ENCODE measurements around the gene TTLL7. TPM values are rescaled to one million over a fixed set of nuclear protein-coding genes. Genes with fewer than 3 reads are reported as not detected.
A peak's percentile ranks its signal among the peaks of the same experiment; 100 is the strongest.

TTLL7 gene
- total RNA-seq (3.8 and 7.8 TPM in 2 replicates), polyA plus RNA-seq (6.7 and 7.7 TPM in 2 replicates)

- Histone ChIP-seq H3K27ac (peak within 1 kb of the TSS; percentile 89), H3K27me3 (peaks cover 67% of the 10 kb centered on the region)
- DNase-seq (ENCODE audit: low read depth in 1 of 2, low spot score in 1 of 2) = peak; percentile 76 to 84
These were observed at the start of gene TTLL7 for GRCh38 chr1:83998498-83999315. Gene TTLL7 (minus strand): TSS chr1:83999132. CDS start chr1:83952211, 46,921 bp downstream.

GRCh38 chr1:84042461-84042860, 43.5 kb upstream of the TTLL7 start:
- DNase-seq (ENCODE audit: low read depth in 1 of 2, low spot score in 1 of 2) = no peak
- TF ChIP-seq CTCF (IDR thresholded peaks at IDR 0.05; ENCODE audit: low read depth, low read length) = no peak
- Histone ChIP-seq H3K36me3 (no peaks in the 10 kb centered on the region), H3K27ac (no peak overlapping the region), H3K9me3 (ENCODE audit: low read depth) (no peaks in the 10 kb centered on the region), H3K4me1 (ENCODE audit: low read depth) (no peaks in the 10 kb centered on the region), H3K27me3 (no peaks in the 10 kb centered on the region), H3K4me3 (no peak overlapping the region)

More at GRCh38 chr1:83998498-83999315, at the start of gene TTLL7:
- H3K4me3 ChIP-seq = peak within 1 kb of the TSS; percentile 84
- H3K9me3 ChIP-seq (ENCODE audit: low read depth) = no peaks in the 10 kb centered on the region
- TF ChIP-seq CTCF (IDR thresholded peaks at IDR 0.05; ENCODE audit: low read depth, low read length) = no peak
- no peaks in the 10 kb centered on the region for H3K4me1 ChIP-seq (ENCODE audit: low read depth)
- H3K36me3 ChIP-seq = no peaks in the 10 kb centered on the region

- Histone ChIP-seq H3K9me3 (ENCODE audit: low read depth) (no peaks in the 10 kb centered on the region), H3K27me3 (no peaks in the 10 kb centered on the region), H3K4me3 (no peak overlapping the region), H3K4me1 (ENCODE audit: low read depth) (no peaks in the 10 kb centered on the region), H3K27ac (no peak overlapping the region), H3K36me3 (no peaks in the 10 kb centered on the region)
- DNase-seq (ENCODE audit: low read depth in 1 of 2, low spot score in 1 of 2) = no peak
- no peak for TF ChIP-seq CTCF (IDR thresholded peaks at IDR 0.05; ENCODE audit: low read depth, low read length)
These were observed 39.1 kb upstream of the TTLL7 start for GRCh38 chr1:84037758-84038611.

- H3K4me1 ChIP-seq (ENCODE audit: low read depth) = no peaks in the 10 kb centered on the region
- no peak overlapping the region for H3K4me3 ChIP-seq
- H3K9me3 ChIP-seq (ENCODE audit: low read depth) = no peaks in the 10 kb centered on the region
- no peak for TF ChIP-seq CTCF (IDR thresholded peaks at IDR 0.05; ENCODE audit: low read depth, low read length)
- DNase-seq (ENCODE audit: low read depth in 1 of 2, low spot score in 1 of 2) = no peak
- peaks cover 3% of the 10 kb centered on the region for H3K27me3 ChIP-seq
- no peak overlapping the region for H3K27ac ChIP-seq
- no peaks in the 10 kb centered on the region for H3K36me3 ChIP-seq
These were observed 32.9 kb upstream of the TTLL7 start for GRCh38 chr1:84031802-84032327.

GRCh38 chr1:84027368-84027767, 28.4 kb upstream of the TTLL7 start:
- no peaks in the 10 kb centered on the region for H3K9me3 ChIP-seq (ENCODE audit: low read depth)
- no peak overlapping the region for H3K4me3 ChIP-seq
- no peaks in the 10 kb centered on the region for H3K36me3 ChIP-seq
- H3K27me3 ChIP-seq = peaks cover 21% of the 10 kb centered on the region
- no peak for DNase-seq (ENCODE audit: low read depth in 1 of 2, low spot score in 1 of 2)
- H3K27ac ChIP-seq = no peak overlapping the region
- no peak for TF ChIP-seq CTCF (IDR thresholded peaks at IDR 0.05; ENCODE audit: low read depth, low read length)
- H3K4me1 ChIP-seq (ENCODE audit: low read depth) = no peaks in the 10 kb centered on the region
